ENCODE data around the gene MRPL48.

The MRPL48 gene

DNA sequence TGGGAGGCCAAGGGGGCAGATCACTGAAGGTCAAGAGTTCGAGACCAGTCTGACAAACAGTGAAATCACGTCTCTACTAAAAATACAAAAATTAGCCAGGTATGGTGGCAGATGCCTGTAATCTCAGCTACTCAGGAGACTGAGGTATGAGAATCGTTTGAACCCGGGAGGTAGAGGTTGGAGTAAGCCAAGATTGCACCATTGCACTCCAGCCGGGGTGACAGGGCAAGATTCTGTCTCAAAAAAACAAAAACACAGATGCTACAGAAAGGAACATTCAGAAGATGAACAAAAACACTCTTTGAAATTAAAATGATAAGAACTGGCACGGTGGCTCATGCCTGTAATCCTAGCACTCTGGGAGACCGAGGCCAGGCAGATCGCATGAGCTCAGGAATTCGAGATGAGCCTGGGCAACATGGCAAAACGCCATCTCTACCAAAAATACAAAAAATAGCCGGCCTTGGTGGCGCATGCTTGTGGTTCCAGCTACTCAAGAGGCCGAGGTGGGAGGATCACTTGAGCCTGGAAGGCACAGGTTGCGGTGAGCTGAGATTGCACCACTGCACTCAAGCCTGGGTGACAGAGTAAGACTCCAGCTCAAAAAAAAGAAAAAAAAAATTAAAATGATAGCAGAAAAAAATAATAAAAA lies 35.3 kb upstream of the MRPL48 start:
- Histone ChIP-seq H3K36me3 (ENCODE audit: control insufficient read depth in 1 of 2, insufficient read depth in 2 of 2, low read depth in 1 of 2, low read length in 2 of 2) (peaks cover 8 to 19% of the 10 kb centered on the region in 2 experiments), H3K9ac (ENCODE audit: low read length) (no peak overlapping the region), H4K8ac (ENCODE audit: low read length) (peak overlapping the region; percentile 19), H3K14ac (ENCODE audit: low read length in 2 of 2) (no peak overlapping the region), H2AFZ (ENCODE audit: low read depth, low read length) (no peak overlapping the region), H3K4me3 (ENCODE audit: insufficient read depth in 1 of 2, low read depth in 1 of 2, low read length in 2 of 2) (no peak overlapping the region), H4K91ac (ENCODE audit: low read length) (no peak overlapping the region), H3K4me2 (ENCODE audit: low read length, poor library complexity, severe bottlenecking) (no peak overlapping the region), H3K79me1 (replicated peaks; ENCODE audit: low read length, poor library complexity, severe bottlenecking) (no peaks in the 10 kb centered on the region), H2AK5ac (ENCODE audit: low read length, severe bottlenecking) (no peak overlapping the region), H3K27me3 (ENCODE audit: control insufficient read depth in 1 of 2, insufficient read depth in 1 of 2, low read length in 2 of 2) (no peaks in the 10 kb centered on the region), H2BK120ac (ENCODE audit: low read depth, low read length) (no peak overlapping the region), H3K9me3 (ENCODE audit: control insufficient read depth, low read length) (no peaks in the 10 kb centered on the region), H3K23ac (ENCODE audit: low read length in 2 of 2) (no peak overlapping the region), H2BK5ac (ENCODE audit: low read depth, low read length, poor library complexity, severe bottlenecking) (no peak overlapping the region), H3K27ac (ENCODE audit: low read length, poor library complexity, severe bottlenecking) (no peak overlapping the region), H2BK15ac (ENCODE audit: low read depth, poor library complexity, severe bottlenecking) (no peak overlapping the region), H2BK12ac (ENCODE audit: low read length in 2 of 2) (no peak overlapping the region), H3K4ac (ENCODE audit: low read depth in 1 of 2, low read length in 2 of 2) (no peak overlapping the region), H3K18ac (ENCODE audit: low read depth in 1 of 2, low read length in 2 of 2) (no peak overlapping the region), H3K4me1 (ENCODE audit: control insufficient read depth, insufficient read depth, low read depth, low read length) (peaks cover 18% of the 10 kb centered on the region)
- WGBS = 98% methylated on average over 14 of the region's 14 CpGs
- DNase-seq = no peak

DNA sequence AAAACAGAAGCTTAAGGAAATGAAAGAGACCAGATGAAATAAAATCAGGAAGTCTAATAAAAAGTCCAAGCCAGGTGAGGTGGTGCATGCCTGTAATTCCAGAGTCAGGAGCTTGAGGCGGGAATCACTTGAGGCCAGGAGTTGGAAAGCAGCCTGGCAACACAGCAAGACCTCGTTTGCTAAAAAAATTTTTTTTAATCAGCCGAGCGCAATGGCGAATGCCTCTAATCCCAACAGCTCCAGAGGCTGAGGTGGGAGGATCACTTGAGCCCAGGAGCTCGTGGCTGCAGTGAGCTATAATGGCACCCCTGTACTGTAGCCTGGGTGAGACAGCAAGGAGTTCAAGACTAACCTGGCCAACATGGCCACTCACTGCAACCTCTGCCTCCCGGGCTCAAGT lies 34.8 kb upstream of the MRPL48 start:
- H4K91ac ChIP-seq (ENCODE audit: low read length) = no peak overlapping the region
- H3K23ac ChIP-seq (ENCODE audit: low read length in 2 of 2) = no peak overlapping the region
- H3K9ac ChIP-seq (ENCODE audit: low read length) = no peak overlapping the region
- H2BK5ac ChIP-seq (ENCODE audit: low read depth, low read length, poor library complexity, severe bottlenecking) = no peak overlapping the region
- peaks cover 18% of the 10 kb centered on the region for H3K4me1 ChIP-seq (ENCODE audit: control insufficient read depth, insufficient read depth, low read depth, low read length)
- no peak overlapping the region for H3K27ac ChIP-seq (ENCODE audit: low read length, poor library complexity, severe bottlenecking)
- H3K14ac ChIP-seq (ENCODE audit: low read length in 2 of 2) = no peak overlapping the region
- H3K4me3 ChIP-seq (ENCODE audit: insufficient read depth in 1 of 2, low read depth in 1 of 2, low read length in 2 of 2) = no peak overlapping the region
- H2AK5ac ChIP-seq (ENCODE audit: low read length, severe bottlenecking) = no peak overlapping the region
- 98% methylated on average over 7 of the region's 7 CpGs for WGBS
- H3K4ac ChIP-seq (ENCODE audit: low read depth in 1 of 2, low read length in 2 of 2) = no peak overlapping the region
- peaks cover 8 to 19% of the 10 kb centered on the region in 2 experiments for H3K36me3 ChIP-seq (ENCODE audit: control insufficient read depth in 1 of 2, insufficient read depth in 2 of 2, low read depth in 1 of 2, low read length in 2 of 2)
- no peak overlapping the region for H2BK120ac ChIP-seq (ENCODE audit: low read depth, low read length)
- H2AFZ ChIP-seq (ENCODE audit: low read depth, low read length) = no peak overlapping the region
- no peak for DNase-seq
- no peaks in the 10 kb centered on the region for H3K9me3 ChIP-seq (ENCODE audit: control insufficient read depth, low read length)
- no peaks in the 10 kb centered on the region for H3K27me3 ChIP-seq (ENCODE audit: control insufficient read depth in 1 of 2, insufficient read depth in 1 of 2, low read length in 2 of 2)
- H3K18ac ChIP-seq (ENCODE audit: low read depth in 1 of 2, low read length in 2 of 2) = no peak overlapping the region
- H3K79me1 ChIP-seq (replicated peaks; ENCODE audit: low read length, poor library complexity, severe bottlenecking) = no peaks in the 10 kb centered on the region
- no peak overlapping the region for H3K4me2 ChIP-seq (ENCODE audit: low read length, poor library complexity, severe bottlenecking)
- H2BK15ac ChIP-seq (ENCODE audit: low read depth, poor library complexity, severe bottlenecking) = no peak overlapping the region
- H4K8ac ChIP-seq (ENCODE audit: low read length) = no peak overlapping the region
- no peak overlapping the region for H2BK12ac ChIP-seq (ENCODE audit: low read length in 2 of 2)

DNA sequence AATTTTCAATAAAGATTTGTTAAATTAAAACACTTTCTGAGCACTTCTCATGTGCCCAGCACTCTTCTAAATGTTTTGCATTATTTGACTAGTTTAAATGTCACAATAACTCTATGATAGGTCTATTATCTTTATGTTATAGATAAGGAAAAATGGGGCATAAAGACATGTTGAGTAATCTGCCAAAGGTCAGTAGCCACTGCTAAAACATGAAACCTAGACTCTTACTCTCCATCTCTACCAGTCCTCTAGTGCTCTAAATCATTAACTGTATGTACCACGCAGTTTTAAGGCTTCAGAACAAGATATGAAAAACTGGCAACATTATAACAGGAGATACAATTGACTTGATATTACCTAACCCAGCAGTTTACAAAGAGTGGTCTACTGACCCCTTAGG lies 33.7 kb upstream of the MRPL48 start:
- Histone ChIP-seq H3K4me1 (ENCODE audit: control insufficient read depth, insufficient read depth, low read depth, low read length) (peaks cover 18% of the 10 kb centered on the region), H3K27ac (ENCODE audit: low read length, poor library complexity, severe bottlenecking) (no peak overlapping the region), H2BK15ac (ENCODE audit: low read depth, poor library complexity, severe bottlenecking) (no peak overlapping the region), H2BK12ac (ENCODE audit: low read length in 2 of 2) (no peak overlapping the region), H4K91ac (ENCODE audit: low read length) (no peak overlapping the region), H3K9ac (ENCODE audit: low read length) (no peak overlapping the region), H3K27me3 (ENCODE audit: control insufficient read depth in 1 of 2, insufficient read depth in 1 of 2, low read length in 2 of 2) (no peaks in the 10 kb centered on the region), H2AFZ (ENCODE audit: low read depth, low read length) (no peak overlapping the region), H3K14ac (ENCODE audit: low read length in 2 of 2) (no peak overlapping the region), H3K36me3 (ENCODE audit: control insufficient read depth in 1 of 2, insufficient read depth in 2 of 2, low read depth in 1 of 2, low read length in 2 of 2) (peaks cover 8 to 19% of the 10 kb centered on the region in 2 experiments), H3K4ac (ENCODE audit: low read depth in 1 of 2, low read length in 2 of 2) (no peak overlapping the region), H3K4me2 (ENCODE audit: low read length, poor library complexity, severe bottlenecking) (no peak overlapping the region), H2BK5ac (ENCODE audit: low read depth, low read length, poor library complexity, severe bottlenecking) (no peak overlapping the region), H3K9me3 (ENCODE audit: control insufficient read depth, low read length) (no peaks in the 10 kb centered on the region), H3K79me1 (replicated peaks; ENCODE audit: low read length, poor library complexity, severe bottlenecking) (no peaks in the 10 kb centered on the region), H3K4me3 (ENCODE audit: insufficient read depth in 1 of 2, low read depth in 1 of 2, low read length in 2 of 2) (no peak overlapping the region), H4K8ac (ENCODE audit: low read length) (no peak overlapping the region), H2BK120ac (ENCODE audit: low read depth, low read length) (no peak overlapping the region), H3K23ac (ENCODE audit: low read length in 2 of 2) (no peak overlapping the region), H3K18ac (ENCODE audit: low read depth in 1 of 2, low read length in 2 of 2) (no peak overlapping the region), H2AK5ac (ENCODE audit: low read length, severe bottlenecking) (no peak overlapping the region)
- WGBS = 100% methylated on average over 1 of the region's 1 CpG
- no peak for DNase-seq

DNA sequence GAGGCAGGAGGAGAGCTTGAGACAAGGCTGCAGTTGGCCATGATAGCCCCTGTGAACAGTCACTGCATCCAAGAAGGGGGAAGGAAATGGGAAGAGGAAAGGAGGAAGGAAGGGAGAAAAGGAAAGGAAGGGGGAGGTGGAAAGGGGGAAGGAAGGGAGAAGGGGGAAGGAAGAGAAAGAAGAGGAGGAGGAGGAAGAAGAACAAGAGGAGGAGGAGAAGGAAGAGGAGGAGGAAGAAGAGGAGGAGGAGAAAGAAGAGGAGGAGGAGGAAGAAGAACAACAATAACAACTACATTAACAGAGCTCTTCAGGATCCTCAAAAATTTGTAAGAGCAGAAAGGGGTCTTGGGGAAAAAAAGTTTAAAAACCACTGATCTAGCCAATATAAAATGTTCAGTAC lies 32.0 kb upstream of the MRPL48 start:
- Histone ChIP-seq H3K4ac (ENCODE audit: low read depth in 1 of 2, low read length in 2 of 2) (no peak overlapping the region), H2AFZ (ENCODE audit: low read depth, low read length) (no peak overlapping the region), H3K4me2 (ENCODE audit: low read length, poor library complexity, severe bottlenecking) (no peak overlapping the region), H3K4me1 (ENCODE audit: control insufficient read depth, insufficient read depth, low read depth, low read length) (peaks cover 15% of the 10 kb centered on the region), H2AK5ac (ENCODE audit: low read length, severe bottlenecking) (no peak overlapping the region), H3K4me3 (ENCODE audit: insufficient read depth in 1 of 2, low read depth in 1 of 2, low read length in 2 of 2) (no peak overlapping the region), H2BK12ac (ENCODE audit: low read length in 2 of 2) (no peak overlapping the region), H2BK120ac (ENCODE audit: low read depth, low read length) (no peak overlapping the region), H3K9me3 (ENCODE audit: control insufficient read depth, low read length) (no peaks in the 10 kb centered on the region), H2BK5ac (ENCODE audit: low read depth, low read length, poor library complexity, severe bottlenecking) (no peak overlapping the region), H3K27me3 (ENCODE audit: control insufficient read depth in 1 of 2, insufficient read depth in 1 of 2, low read length in 2 of 2) (no peaks in the 10 kb centered on the region), H4K91ac (ENCODE audit: low read length) (no peak overlapping the region), H3K14ac (ENCODE audit: low read length in 2 of 2) (no peak overlapping the region), H2BK15ac (ENCODE audit: low read depth, poor library complexity, severe bottlenecking) (no peak overlapping the region), H3K9ac (ENCODE audit: low read length) (no peak overlapping the region), H3K23ac (ENCODE audit: low read length in 2 of 2) (no peak overlapping the region), H3K79me1 (replicated peaks; ENCODE audit: low read length, poor library complexity, severe bottlenecking) (no peaks in the 10 kb centered on the region), H3K18ac (ENCODE audit: low read depth in 1 of 2, low read length in 2 of 2) (no peak overlapping the region), H3K27ac (ENCODE audit: low read length, poor library complexity, severe bottlenecking) (no peak overlapping the region), H4K8ac (ENCODE audit: low read length) (no peak overlapping the region), H3K36me3 (ENCODE audit: control insufficient read depth in 1 of 2, insufficient read depth in 2 of 2, low read depth in 1 of 2, low read length in 2 of 2) (peaks cover 6 to 19% of the 10 kb centered on the region in 2 experiments)
- no peak for DNase-seq
